ENCODE measurements around the gene CDADC1.

DNA sequence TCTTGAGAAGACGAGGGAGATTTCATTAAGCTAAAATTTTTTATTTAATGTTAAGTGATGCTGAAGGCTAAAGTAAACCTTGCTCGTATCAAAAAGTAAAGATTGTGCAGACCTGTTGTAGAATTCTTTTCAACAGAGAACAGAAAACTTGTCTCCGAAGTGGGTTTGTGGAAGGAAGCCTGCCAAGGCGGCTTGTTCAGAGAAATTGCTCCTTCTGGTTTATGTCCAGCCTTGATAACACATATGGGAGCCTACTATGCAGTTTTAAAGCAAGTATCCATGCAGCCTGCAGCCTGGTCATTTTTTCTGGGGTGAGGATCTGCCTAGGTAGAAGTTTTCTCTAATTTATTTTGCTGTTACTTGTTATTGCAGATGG, 26.1 kb upstream of the CDADC1 start:
- TF ChIP-seq, protein P1, sequence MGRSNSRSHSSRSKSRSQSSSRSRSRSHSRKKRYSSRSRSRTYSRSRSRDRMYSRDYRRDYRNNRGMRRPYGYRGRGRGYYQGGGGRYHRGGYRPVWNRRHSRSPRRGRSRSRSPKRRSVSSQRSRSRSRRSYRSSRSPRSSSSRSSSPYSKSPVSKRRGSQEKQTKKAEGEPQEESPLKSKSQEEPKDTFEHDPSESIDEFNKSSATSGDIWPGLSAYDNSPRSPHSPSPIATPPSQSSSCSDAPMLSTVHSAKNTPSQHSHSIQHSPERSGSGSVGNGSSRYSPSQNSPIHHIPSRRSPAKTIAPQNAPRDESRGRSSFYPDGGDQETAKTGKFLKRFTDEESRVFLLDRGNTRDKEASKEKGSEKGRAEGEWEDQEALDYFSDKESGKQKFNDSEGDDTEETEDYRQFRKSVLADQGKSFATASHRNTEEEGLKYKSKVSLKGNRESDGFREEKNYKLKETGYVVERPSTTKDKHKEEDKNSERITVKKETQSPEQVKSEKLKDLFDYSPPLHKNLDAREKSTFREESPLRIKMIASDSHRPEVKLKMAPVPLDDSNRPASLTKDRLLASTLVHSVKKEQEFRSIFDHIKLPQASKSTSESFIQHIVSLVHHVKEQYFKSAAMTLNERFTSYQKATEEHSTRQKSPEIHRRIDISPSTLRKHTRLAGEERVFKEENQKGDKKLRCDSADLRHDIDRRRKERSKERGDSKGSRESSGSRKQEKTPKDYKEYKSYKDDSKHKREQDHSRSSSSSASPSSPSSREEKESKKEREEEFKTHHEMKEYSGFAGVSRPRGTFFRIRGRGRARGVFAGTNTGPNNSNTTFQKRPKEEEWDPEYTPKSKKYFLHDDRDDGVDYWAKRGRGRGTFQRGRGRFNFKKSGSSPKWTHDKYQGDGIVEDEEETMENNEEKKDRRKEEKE (IDR thresholded peaks at IDR 0.05), result no peak
- TF ChIP-seq RAD21 (CRISPR knock-in tag; IDR thresholded peaks at IDR 0.05) (no peak), FOXJ3 (CRISPR knock-in tag; IDR thresholded peaks at IDR 0.05; ENCODE audit: borderline replicate concordance) (no peak), CEBPB (IDR thresholded peaks at IDR 0.05; ENCODE audit: borderline replicate concordance, low read depth, low read length) (no peak), SRF (IDR thresholded peaks at IDR 0.05; ENCODE audit: low read depth, low read length) (no peak), ZNF761 (CRISPR knock-in tag; conservative IDR thresholded peaks at IDR 0.05) (no peak)

Data from HepG2 (cell line).